Erythroblast (primary cell): ENCODE data around the gene HAPLN3.

ENCODE experiments used
- DNase-seq, 2 experiments: peaks; one replicate each; lab custom pipeline; 2025; lab: John Stamatoyannopoulos, UW
- GATA1 ChIP-seq: IDR thresholded peaks from 2 replicates; pipeline ENCODE4 v1.6.1; 2011; ENCODE audit warnings: low read depth, mild to moderate bottlenecking, control low read depth, low read length, moderate library complexity
- POLR2A ChIP-seq: IDR thresholded peaks from 2 replicates; pipeline ENCODE4 v1.6.1; 2011; ENCODE audit warnings: mild to moderate bottlenecking, low read length

Gene HAPLN3

DNA sequence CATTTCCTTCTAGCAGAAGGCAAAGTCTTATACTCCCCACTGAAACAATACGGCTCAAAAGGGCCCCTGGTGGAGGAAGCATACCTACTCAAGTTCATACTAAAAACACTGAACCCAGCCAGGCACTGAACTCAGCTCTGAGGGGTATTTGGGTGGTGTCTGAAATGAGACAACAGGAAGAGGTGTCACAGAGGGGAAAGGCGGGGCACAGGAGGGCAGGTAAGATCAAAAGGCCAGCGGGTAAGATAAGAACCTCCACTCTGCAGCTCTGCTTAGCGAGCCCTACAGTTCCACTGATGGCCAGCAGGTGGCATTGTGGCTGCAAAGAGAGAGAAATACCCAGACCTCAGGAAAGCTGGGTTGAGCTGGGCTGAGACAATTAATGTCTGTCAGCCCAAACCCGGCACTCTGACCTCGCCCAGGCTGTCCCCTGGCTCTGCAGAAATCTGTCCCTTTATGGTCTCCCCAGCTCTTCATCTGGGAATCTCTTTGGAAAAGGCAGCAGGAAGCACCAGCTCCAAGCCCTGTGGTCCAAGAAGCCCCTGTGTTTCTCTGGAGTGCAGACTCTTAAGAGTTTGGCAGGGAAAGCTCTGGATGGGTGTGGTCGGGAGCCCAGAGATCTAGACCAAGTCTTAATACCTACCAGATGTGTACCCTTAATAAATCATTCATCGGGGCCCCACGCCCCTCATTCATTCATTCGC is 9.4 kb upstream of the HAPLN3 start:
- TF ChIP-seq GATA1 = no peak
- TF ChIP-seq POLR2A = no peak

DNA sequence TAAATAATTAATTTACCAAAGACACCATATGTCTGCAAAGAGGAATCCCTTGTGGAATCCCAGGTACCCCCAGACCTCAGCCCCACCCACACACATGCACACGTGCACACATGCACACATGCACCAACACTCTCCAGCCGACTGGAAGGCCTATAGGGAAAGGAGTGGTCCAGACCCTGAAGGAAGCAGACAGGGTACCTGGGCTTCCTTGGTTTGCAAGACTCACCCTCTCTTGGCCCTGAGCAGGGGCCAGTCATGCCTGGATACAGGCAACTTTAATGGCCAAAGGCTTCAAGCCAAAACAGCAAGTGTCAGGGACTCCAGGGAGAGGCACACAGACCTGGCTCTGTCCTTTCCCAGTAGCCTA is 8.9 kb upstream of the HAPLN3 start:
- no peak for DNase-seq
- no peak for TF ChIP-seq POLR2A
- no peak for TF ChIP-seq GATA1

More for the DNA sequence above, 9.4 kb upstream of the HAPLN3 start:
- DNase-seq = peak; percentile 83 to 88

GRCh38 chr15:88902846-88903245 is 7.5 kb upstream of the HAPLN3 start:
- DNase-seq = no peak
- TF ChIP-seq GATA1 = no peak
- no peak for TF ChIP-seq POLR2A

GRCh38 chr15:88902221-88902835 is 7.0 kb upstream of the HAPLN3 start:
- no peak for TF ChIP-seq POLR2A
- no peak for TF ChIP-seq GATA1
- DNase-seq = no peak

GRCh38 chr15:88901508-88902220 is 6.3 kb upstream of the HAPLN3 start:
- no peak for TF ChIP-seq GATA1
- TF ChIP-seq POLR2A = no peak
- DNase-seq = no peak

DNA sequence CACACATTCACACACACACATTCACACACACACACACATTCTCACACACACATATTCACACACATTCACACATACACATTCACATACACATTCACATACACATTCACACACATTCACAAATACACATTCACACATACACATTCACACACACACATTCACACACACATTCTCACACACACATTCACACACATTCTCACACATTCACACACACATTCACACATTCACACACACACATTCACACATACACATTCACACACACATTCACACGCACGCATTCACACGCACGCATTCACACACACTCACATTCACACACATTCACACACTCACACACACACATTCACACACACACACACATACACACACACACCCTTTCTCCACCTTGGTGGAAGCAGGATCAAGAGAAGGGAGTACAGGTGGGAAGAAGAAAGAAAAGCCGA is 5.7 kb upstream of the HAPLN3 start:
- DNase-seq = no peak
- TF ChIP-seq GATA1 (no peak), POLR2A (no peak)

GRCh38 chr15:88900309-88900981 is 5.1 kb upstream of the HAPLN3 start:
- TF ChIP-seq POLR2A (no peak), GATA1 (no peak)
- DNase-seq = no peak

GRCh38 chr15:88899251-88899650 is 3.9 kb upstream of the HAPLN3 start:
- TF ChIP-seq GATA1 = no peak
- no peak for TF ChIP-seq POLR2A
- no peak for DNase-seq

DNA sequence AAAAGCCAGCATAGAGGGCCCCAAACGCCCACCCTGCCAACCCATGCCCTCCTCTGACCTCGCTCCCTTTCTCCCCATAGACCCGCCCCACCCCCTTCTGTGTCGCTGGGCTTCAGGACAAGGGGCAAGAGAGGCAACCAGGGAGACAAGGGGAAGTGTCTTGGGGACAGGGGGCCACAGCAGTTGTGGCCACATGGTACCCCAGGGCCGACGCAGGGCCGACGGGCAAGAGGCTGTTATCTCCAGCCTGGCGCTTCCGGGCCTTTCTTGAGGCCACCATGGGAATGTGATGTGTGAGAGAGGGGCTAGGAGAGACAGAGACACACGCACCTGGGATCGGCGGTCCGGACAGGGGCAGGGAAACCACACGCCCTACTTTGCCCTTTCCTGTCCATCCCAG is 3.4 kb upstream of the HAPLN3 start:
- TF ChIP-seq GATA1 = no peak
- no peak for TF ChIP-seq POLR2A
- DNase-seq = no peak

DNA sequence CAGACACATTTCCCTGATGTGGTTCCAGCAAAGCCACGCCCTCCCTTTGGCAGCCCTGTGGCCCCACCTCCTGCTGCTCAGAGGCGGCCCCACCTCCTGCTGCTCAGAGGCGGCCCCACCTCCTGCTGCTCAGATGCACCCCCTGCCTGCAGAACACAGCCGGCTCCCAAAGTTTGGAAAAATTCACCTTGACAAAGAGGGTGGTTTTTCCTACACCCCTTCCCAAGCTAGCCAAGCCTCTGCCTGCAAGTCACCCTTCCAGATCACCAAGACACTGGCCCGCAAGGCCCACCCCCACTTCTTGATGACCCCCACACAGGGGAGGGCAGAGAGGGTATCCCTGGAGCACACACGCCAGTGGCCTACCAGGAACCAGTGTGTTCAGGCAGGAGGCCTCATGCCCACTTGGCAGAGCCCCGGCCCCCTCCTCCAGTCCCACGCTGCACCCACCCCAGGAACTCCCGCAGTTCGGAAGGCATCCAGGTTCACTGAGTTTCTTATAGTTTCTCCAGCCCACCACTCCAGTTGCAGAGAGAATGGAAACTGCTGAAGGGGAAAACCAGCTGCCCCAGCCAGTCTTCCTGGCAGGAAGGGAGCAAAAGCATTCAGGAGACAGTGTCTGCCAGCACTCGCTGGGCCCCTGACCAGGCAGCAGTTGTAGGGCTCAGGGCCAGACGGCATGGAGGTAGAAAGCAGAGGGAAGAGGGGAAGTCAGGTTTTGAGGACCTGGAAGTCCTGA is 2.3 kb upstream of the HAPLN3 start:
- TF ChIP-seq GATA1 (no peak), POLR2A (no peak)

GRCh38 chr15:88897142-88897455 is 1.8 kb upstream of the HAPLN3 start:
- no peak for DNase-seq
- TF ChIP-seq POLR2A (no peak), GATA1 (no peak)

More for the DNA sequence above, 2.3 kb upstream of the HAPLN3 start:
- peak; percentile 73 to 81 for DNase-seq

DNA sequence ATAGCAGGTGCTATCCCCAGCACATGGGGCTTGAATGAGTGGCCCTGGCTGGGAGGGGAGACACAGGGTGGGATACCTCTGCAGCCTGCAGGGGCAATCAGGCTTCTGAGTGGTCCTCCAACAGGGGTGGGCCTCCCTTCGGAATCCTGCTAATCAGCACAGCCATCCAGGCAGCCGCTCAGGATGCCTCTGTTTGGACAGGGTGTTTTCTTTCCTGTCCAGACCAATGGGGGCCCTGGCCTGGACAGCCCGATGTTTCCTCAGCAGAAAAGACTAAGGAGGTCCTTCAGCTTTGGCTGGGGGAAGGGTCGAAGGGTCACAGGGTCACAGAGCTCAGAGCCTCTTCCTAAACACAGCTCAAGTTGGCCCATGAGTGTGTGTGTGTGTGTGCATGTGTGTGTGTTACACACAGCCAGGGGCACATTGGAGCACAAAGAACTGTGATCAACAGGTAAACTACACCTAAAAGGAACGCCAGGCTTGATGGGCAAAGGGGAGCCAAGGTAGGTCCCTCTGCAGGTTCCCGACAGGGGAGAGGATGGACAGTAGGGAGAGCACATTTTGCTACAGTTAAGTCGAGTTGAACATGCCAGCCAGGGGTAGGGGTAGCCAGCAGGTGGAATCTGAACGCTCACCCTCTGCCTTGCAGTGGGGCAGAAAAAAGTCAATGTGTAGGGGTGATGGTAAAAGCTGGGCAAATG is 1.1 kb upstream of the HAPLN3 start:
- no peak for DNase-seq
- TF ChIP-seq POLR2A (no peak), GATA1 (no peak)
